Measurements from ENCODE around the gene EPHB6. TPM values are rescaled to one million over a fixed set of nuclear protein-coding genes. Genes with fewer than 3 reads are reported as not detected.

Gene EPHB6
- total RNA-seq, 1 experiment from 2014 or later, result 12.6 TPM

GRCh38 chr7:142919656-142920055 is 64.8 kb downstream of the EPHB6 start:
- Histone ChIP-seq H3K4me3 (replicated peaks in 1 of 2; ENCODE audit: low read depth in 1 of 2, low read length in 2 of 2) (no peak overlapping the region), H3K27me3 (ENCODE audit: insufficient read depth, low read length) (peaks cover 25% of the 10 kb centered on the region), H2AFZ (ENCODE audit: low read depth, low read length, poor library complexity, severe bottlenecking) (no peak overlapping the region), H4K20me1 (ENCODE audit: insufficient read depth) (no peaks in the 10 kb centered on the region), H3K79me2 (ENCODE audit: insufficient read depth, low read length) (no peaks in the 10 kb centered on the region), H3K9ac (ENCODE audit: low read length) (no peak overlapping the region), H3K27ac (ENCODE audit: low read depth, low read length) (no peak overlapping the region), H3K4me2 (ENCODE audit: low read length) (no peak overlapping the region), H3K9me2 (ENCODE audit: insufficient read depth) (no peaks in the 10 kb centered on the region), H3K9me3 (ENCODE audit: control insufficient read depth in 1 of 2, insufficient read depth in 1 of 2, low read depth in 1 of 2, low read length in 2 of 2) (no peaks in the 10 kb centered on the region), H3K4me1 (ENCODE audit: control insufficient read depth in 1 of 2, insufficient read depth in 2 of 2, low read length in 2 of 2) (no peaks in the 10 kb centered on the region), H3K36me3 (ENCODE audit: control insufficient read depth in 1 of 2, insufficient read depth in 2 of 2, low read length in 2 of 2) (no peaks in the 10 kb centered on the region)
- DNase-seq (ENCODE audit: low read depth, low spot score) (no peak), ATAC-seq (no peak)
- TF ChIP-seq, protein P1, sequence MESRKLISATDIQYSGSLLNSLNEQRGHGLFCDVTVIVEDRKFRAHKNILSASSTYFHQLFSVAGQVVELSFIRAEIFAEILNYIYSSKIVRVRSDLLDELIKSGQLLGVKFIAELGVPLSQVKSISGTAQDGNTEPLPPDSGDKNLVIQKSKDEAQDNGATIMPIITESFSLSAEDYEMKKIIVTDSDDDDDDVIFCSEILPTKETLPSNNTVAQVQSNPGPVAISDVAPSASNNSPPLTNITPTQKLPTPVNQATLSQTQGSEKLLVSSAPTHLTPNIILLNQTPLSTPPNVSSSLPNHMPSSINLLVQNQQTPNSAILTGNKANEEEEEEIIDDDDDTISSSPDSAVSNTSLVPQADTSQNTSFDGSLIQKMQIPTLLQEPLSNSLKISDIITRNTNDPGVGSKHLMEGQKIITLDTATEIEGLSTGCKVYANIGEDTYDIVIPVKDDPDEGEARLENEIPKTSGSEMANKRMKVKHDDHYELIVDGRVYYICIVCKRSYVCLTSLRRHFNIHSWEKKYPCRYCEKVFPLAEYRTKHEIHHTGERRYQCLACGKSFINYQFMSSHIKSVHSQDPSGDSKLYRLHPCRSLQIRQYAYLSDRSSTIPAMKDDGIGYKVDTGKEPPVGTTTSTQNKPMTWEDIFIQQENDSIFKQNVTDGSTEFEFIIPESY (IDR thresholded peaks at IDR 0.05; ENCODE audit: extremely low read depth, insufficient replicate concordance, low read length), result no peak
- TF ChIP-seq SP1 (IDR thresholded peaks at IDR 0.05; ENCODE audit: low read depth) (no peak), TCF7L2 (IDR thresholded peaks at IDR 0.05; ENCODE audit: borderline replicate concordance, extremely low read depth, insufficient read depth, insufficient read length) (no peak), SIN3A (IDR thresholded peaks at IDR 0.05; ENCODE audit: low read depth) (no peak), FOSL1 (IDR thresholded peaks at IDR 0.05; ENCODE audit: low read depth) (no peak), EZH2phosphoT487 (IDR thresholded peaks at IDR 0.05; ENCODE audit: borderline replicate concordance) (no peak), ZNF274 (IDR thresholded peaks at IDR 0.05; ENCODE audit: low read depth, low read length) (no peak), RAD21 (IDR thresholded peaks at IDR 0.05; ENCODE audit: low read depth) (no peak), YY1 (IDR thresholded peaks at IDR 0.05; ENCODE audit: extremely low read depth, insufficient replicate concordance, low read depth, low read length) (no peak), EZH2 (IDR thresholded peaks at IDR 0.05) (no peak), POLR2A (IDR thresholded peaks at IDR 0.05; ENCODE audit: borderline replicate concordance, extremely low read depth, insufficient read depth, insufficient read length) (no peak), SRF (IDR thresholded peaks at IDR 0.05; ENCODE audit: low read depth) (no peak), CBX3 (IDR thresholded peaks at IDR 0.05; ENCODE audit: low read depth) (no peak), EGR1 (IDR thresholded peaks at IDR 0.05; ENCODE audit: low read depth) (no peak)
- TF ChIP-seq, protein P2, sequence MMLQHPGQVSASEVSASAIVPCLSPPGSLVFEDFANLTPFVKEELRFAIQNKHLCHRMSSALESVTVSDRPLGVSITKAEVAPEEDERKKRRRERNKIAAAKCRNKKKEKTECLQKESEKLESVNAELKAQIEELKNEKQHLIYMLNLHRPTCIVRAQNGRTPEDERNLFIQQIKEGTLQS (IDR thresholded peaks at IDR 0.05), result no peak
- ChIA-PET CTCF (interaction anchor here (1.2 kb wide), 1 partner anchor 10 kb away, joined by 7 read pairs; no protein-coding TSS in a partner anchor), POLR2A (no interaction called here), RAD21 (ENCODE audit: low non-redundant PET in 1 of 2, low total read pairs in 2 of 2, uncharacterized antibody in 2 of 2, unreplicated experiment in 2 of 2) (no interaction called here)
- intact Hi-C loops (cut with micrococcal nuclease), result no loop called here
- BruUV-seq (replicated peaks), result no TSS peak

Other genes with a start within 250 kb of the EPHB6 start
- gene PRSS1, start 105.6 kb upstream of the EPHB6 start, total RNA-seq (2021; ENCODE audit: unreplicated experiment), result 14.6 TPM
- gene PRSS2, start 84.1 kb upstream of the EPHB6 start, total RNA-seq (2021; ENCODE audit: unreplicated experiment), result 36.8 TPM
- gene TRPV6, start 30.7 kb downstream of the EPHB6 start, total RNA-seq (2021; ENCODE audit: unreplicated experiment), result 1.7 TPM
- gene TRPV5, start 78.7 kb downstream of the EPHB6 start, total RNA-seq (2021; ENCODE audit: unreplicated experiment), result not detected
- not detected for gene LLCFC1, start 84.4 kb downstream of the EPHB6 start, total RNA-seq (2021; ENCODE audit: unreplicated experiment)
- gene KEL, start 107.3 kb downstream of the EPHB6 start, total RNA-seq (2021; ENCODE audit: unreplicated experiment), result 0.91 TPM
- not detected for gene OR9A2, start 172.1 kb downstream of the EPHB6 start, total RNA-seq (2021; ENCODE audit: unreplicated experiment)
- not detected for gene OR6V1, start 197.3 kb downstream of the EPHB6 start, total RNA-seq (2021; ENCODE audit: unreplicated experiment)